Chondrocyte (in vitro differentiated cells): ENCODE measurements around the gene UBL7. TPM values are rescaled to one million over a fixed set of nuclear protein-coding genes. Genes with fewer than 3 reads are reported as not detected.

ENCODE experiments used
- DNase-seq: peaks from one replicate; pipeline ENCODE4 v3.0.0; 2021; ENCODE audit warnings: mixed read lengths, low spot score
- H3K27ac Mint-ChIP-seq: one replicate; pipeline ENCODE4 v1.8.0; 2021; ENCODE audit warnings: mild to moderate bottlenecking, moderate library complexity, mixed read lengths; ENCODE audit not compliant: unreplicated experiment
- H3K27me3 Mint-ChIP-seq: 2 replicates; pipeline ENCODE4 v1.8.0; 2021; ENCODE audit warnings: low read depth, mixed read lengths
- H3K36me3 Mint-ChIP-seq: 2 replicates; pipeline ENCODE4 v1.8.0; 2021; ENCODE audit warnings: low read depth, mixed read lengths
- H3K4me1 Mint-ChIP-seq: 2 replicates; pipeline ENCODE4 v1.8.0; 2021; ENCODE audit warnings: low read depth, mild to moderate bottlenecking, mixed read lengths
- H3K4me3 Mint-ChIP-seq: one replicate; pipeline ENCODE4 v1.8.0; 2021; ENCODE audit warnings: mild to moderate bottlenecking, moderate library complexity, mixed read lengths; ENCODE audit not compliant: unreplicated experiment
- H3K9me3 Mint-ChIP-seq: 2 replicates; pipeline ENCODE4 v1.8.0; 2021; ENCODE audit warnings: low read depth, mixed read lengths
- total RNA-seq: library from RNA; stranded (reverse); gene quantifications from 3 replicates; pipeline ENCODE4 v1.2.1, GENCODE V29; 2021
- TF ChIP-seq, protein P1 (sequence below): fragments of 200-600 bp; sonication (generic); IDR thresholded peaks from 2 replicates; pipeline ENCODE4 v1.5.0; 2021; ENCODE audit warnings: antibody characterized with exemption, mild to moderate bottlenecking, moderate library complexity

UBL7 gene
- total RNA-seq, 1 donor from 2014 or later = 30.0 TPM

GRCh38 chr15:74449643-74450205 lies 11.2 kb downstream of the UBL7 start:
- H3K4me3 Mint-ChIP-seq = no peak overlapping the region
- DNase-seq = no peak
- no peaks in the 10 kb centered on the region for H3K27me3 Mint-ChIP-seq
- H3K4me1 Mint-ChIP-seq = peaks cover 12% of the 10 kb centered on the region
- no peaks in the 10 kb centered on the region for H3K9me3 Mint-ChIP-seq
- TF ChIP-seq, protein P1, sequence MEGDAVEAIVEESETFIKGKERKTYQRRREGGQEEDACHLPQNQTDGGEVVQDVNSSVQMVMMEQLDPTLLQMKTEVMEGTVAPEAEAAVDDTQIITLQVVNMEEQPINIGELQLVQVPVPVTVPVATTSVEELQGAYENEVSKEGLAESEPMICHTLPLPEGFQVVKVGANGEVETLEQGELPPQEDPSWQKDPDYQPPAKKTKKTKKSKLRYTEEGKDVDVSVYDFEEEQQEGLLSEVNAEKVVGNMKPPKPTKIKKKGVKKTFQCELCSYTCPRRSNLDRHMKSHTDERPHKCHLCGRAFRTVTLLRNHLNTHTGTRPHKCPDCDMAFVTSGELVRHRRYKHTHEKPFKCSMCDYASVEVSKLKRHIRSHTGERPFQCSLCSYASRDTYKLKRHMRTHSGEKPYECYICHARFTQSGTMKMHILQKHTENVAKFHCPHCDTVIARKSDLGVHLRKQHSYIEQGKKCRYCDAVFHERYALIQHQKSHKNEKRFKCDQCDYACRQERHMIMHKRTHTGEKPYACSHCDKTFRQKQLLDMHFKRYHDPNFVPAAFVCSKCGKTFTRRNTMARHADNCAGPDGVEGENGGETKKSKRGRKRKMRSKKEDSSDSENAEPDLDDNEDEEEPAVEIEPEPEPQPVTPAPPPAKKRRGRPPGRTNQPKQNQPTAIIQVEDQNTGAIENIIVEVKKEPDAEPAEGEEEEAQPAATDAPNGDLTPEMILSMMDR = no peak
- peaks cover 42% of the 10 kb centered on the region for H3K36me3 Mint-ChIP-seq
- H3K27ac Mint-ChIP-seq = no peak overlapping the region

- H3K27ac Mint-ChIP-seq = no peak overlapping the region
- peaks cover 44% of the 10 kb centered on the region for H3K36me3 Mint-ChIP-seq
Measured at GRCh38 chr15:74449095-74449494, 11.9 kb downstream of the UBL7 start.

DNA sequence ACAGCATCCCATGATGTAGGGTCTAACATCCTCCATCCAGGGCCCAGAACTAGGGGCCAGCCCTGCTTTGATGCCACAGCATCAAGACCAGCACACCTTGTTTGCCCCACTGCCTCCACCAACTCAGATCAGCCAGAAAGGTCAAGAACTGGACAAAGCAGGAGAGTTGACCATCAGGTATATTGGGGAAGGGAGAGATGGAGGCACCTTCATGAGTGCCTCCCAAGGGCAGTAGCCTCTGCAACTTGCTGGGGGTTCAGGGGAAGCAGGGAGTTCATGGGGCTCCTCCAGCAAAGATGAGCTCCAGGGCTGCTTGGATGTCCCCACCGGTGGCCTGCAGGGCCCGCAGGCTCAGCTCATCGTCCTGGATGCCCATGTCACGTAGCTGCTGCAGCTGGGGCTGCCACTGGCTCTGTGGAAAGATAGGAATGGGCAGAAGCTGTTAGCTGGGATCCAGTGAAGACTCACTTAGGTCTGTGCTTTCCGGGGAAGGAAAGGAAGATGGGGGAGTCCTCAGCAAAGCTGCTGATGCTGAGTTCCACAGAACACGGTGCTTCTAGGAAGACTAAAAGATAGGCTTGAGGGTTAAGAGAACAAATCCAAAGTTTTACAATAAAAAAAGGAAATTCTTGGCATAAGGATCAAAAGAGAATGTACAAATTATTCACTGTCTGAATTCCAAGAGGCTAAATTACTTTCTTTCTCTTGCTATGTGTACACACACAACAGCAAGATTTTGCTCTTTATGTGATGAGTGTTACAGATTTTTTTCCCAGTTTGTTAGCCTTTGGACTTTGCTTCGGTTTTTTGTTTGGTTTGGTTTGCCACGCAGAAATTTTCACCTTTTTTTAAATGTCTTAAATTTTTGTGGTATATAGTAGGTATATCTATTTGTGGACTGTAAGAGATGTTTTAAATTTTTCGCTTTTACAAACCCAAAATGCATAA lies 14.9 kb downstream of the UBL7 start:
- H3K4me3 Mint-ChIP-seq = no peak overlapping the region
- no peak for DNase-seq
- no peak overlapping the region for H3K27ac Mint-ChIP-seq
- H3K36me3 Mint-ChIP-seq = peaks cover 43% of the 10 kb centered on the region
- no peaks in the 10 kb centered on the region for H3K9me3 Mint-ChIP-seq
- H3K4me1 Mint-ChIP-seq = peaks cover 5% of the 10 kb centered on the region
- TF ChIP-seq, protein P1 = no peak
- peaks cover 5% of the 10 kb centered on the region for H3K27me3 Mint-ChIP-seq

More at GRCh38 chr15:74449095-74449494, 11.9 kb downstream of the UBL7 start:
- H3K27me3 Mint-ChIP-seq = no peaks in the 10 kb centered on the region
- TF ChIP-seq, protein P1 = no peak
- H3K4me1 Mint-ChIP-seq = peaks cover 6% of the 10 kb centered on the region
- no peak for DNase-seq
- H3K9me3 Mint-ChIP-seq = no peaks in the 10 kb centered on the region
- no peak overlapping the region for H3K4me3 Mint-ChIP-seq

- Mint-ChIP-seq H3K4me3 (no peak overlapping the region), H3K27me3 (peaks cover 5% of the 10 kb centered on the region)
Measured at GRCh38 chr15:74444106-74445062, 16.6 kb downstream of the UBL7 start.

More at GRCh38 chr15:74444106-74445062, 16.6 kb downstream of the UBL7 start:
- Mint-ChIP-seq H3K27ac (no peak overlapping the region), H3K9me3 (no peaks in the 10 kb centered on the region), H3K4me1 (peaks cover 5% of the 10 kb centered on the region), H3K36me3 (peaks cover 32% of the 10 kb centered on the region)
- peak; percentile 53 for DNase-seq
- TF ChIP-seq, protein P1 = no peak
